ENCODE results near the gene MVK.

GRCh38 chr12:109566424-109566823, 7.2 kb upstream of the MVK start:
- TF ChIP-seq RCOR1 (IDR thresholded peaks at IDR 0.05; ENCODE audit: low read length) (no peak), USF2 (IDR thresholded peaks at IDR 0.05; ENCODE audit: borderline replicate concordance, low read depth, low read length) (no peak), CTCF (IDR thresholded peaks at IDR 0.05) (no peak), USF1 (IDR thresholded peaks at IDR 0.05; ENCODE audit: borderline replicate concordance, low read depth) (no peak), NRF1 (IDR thresholded peaks at IDR 0.05; ENCODE audit: low read depth, low read length) (no peak), YY1 (IDR thresholded peaks at IDR 0.05; ENCODE audit: low read depth) (no peak), FOXM1 (IDR thresholded peaks at IDR 0.05; ENCODE audit: low read depth) (no peak), EZH2phosphoT487 (IDR thresholded peaks at IDR 0.05; ENCODE audit: borderline replicate concordance, low read depth) (no peak)
